GM18951 (cell line): ENCODE data around the gene WWTR1.

ENCODE experiments used
- POLR2A ChIP-seq: IDR thresholded peaks from 4 replicates; pipeline ENCODE4 v1.6.1; 2011; ENCODE audit warnings: mild to moderate bottlenecking; ENCODE audit not compliant: insufficient read length, insufficient read depth; ENCODE audit errors: extremely low read depth
- in situ Hi-C: fragments of 300-500 bp; cut with MboI; formaldehyde crosslinking; loops from one replicate; pipeline ENCODE4 v1.12.0; 2022; ENCODE audit warnings: low sequenced_read_pairs, mixed read lengths, inconsistent platforms; ENCODE audit not compliant: unreplicated experiment

WWTR1 gene

GRCh38 chr3:149626671-149627070 is 31.2 kb downstream of the WWTR1 start:
- no peak for TF ChIP-seq POLR2A
- in situ Hi-C loops = no loop called here

- in situ Hi-C loops = no loop called here
- no peak for TF ChIP-seq POLR2A
These were observed 32.0 kb downstream of the WWTR1 start for GRCh38 chr3:149625795-149626194.

GRCh38 chr3:149623824-149624223 is 34.0 kb downstream of the WWTR1 start:
- TF ChIP-seq POLR2A = no peak
- in situ Hi-C loops = no loop called here

GRCh38 chr3:149621218-149622005 is 36.4 kb downstream of the WWTR1 start:
- in situ Hi-C loops = no loop called here
- no peak for TF ChIP-seq POLR2A

GRCh38 chr3:149620291-149621020 is 37.4 kb downstream of the WWTR1 start:
- in situ Hi-C loops = no loop called here
- TF ChIP-seq POLR2A = no peak

GRCh38 chr3:149619136-149619535 is 38.7 kb downstream of the WWTR1 start:
- no peak for TF ChIP-seq POLR2A
- in situ Hi-C loops = no loop called here

- no peak for TF ChIP-seq POLR2A
- in situ Hi-C loops = no loop called here
These were observed 39.4 kb downstream of the WWTR1 start for GRCh38 chr3:149618151-149619123.

- TF ChIP-seq POLR2A = no peak
- in situ Hi-C loops = no loop called here
These were observed 42.0 kb downstream of the WWTR1 start for GRCh38 chr3:149615731-149616221.

GRCh38 chr3:149613988-149614387 is 43.8 kb downstream of the WWTR1 start:
- in situ Hi-C loops = no loop called here
- TF ChIP-seq POLR2A = no peak

GRCh38 chr3:149612456-149612855 is 45.4 kb downstream of the WWTR1 start:
- in situ Hi-C loops = no loop called here

GRCh38 chr3:149611149-149611548 is 46.7 kb downstream of the WWTR1 start:
- TF ChIP-seq POLR2A = no peak
- in situ Hi-C loops = no loop called here

More at GRCh38 chr3:149612456-149612855, 45.4 kb downstream of the WWTR1 start:
- TF ChIP-seq POLR2A = no peak

GRCh38 chr3:149610351-149611105 is 47.3 kb downstream of the WWTR1 start:
- in situ Hi-C loops = no loop called here
- TF ChIP-seq POLR2A = no peak
